Suppressor macrophage treated with lipopolysaccharide for 1 hour (primary cell): Measurements from ENCODE around the gene MTG1.
A peak's percentile ranks its signal among the peaks of the same experiment; 100 is the strongest.
"Not testable (repeated sequence)": the region's sequence is repeated elsewhere in the genome, so short reads cannot be mapped to it uniquely, and the experiment has no call there.

ENCODE experiments used
- DNase-seq, 3 donors: peaks; one replicate each; pipeline ENCODE4 v3.0.0-alpha.2; 2020 to 2022

The MTG1 gene

DNA sequence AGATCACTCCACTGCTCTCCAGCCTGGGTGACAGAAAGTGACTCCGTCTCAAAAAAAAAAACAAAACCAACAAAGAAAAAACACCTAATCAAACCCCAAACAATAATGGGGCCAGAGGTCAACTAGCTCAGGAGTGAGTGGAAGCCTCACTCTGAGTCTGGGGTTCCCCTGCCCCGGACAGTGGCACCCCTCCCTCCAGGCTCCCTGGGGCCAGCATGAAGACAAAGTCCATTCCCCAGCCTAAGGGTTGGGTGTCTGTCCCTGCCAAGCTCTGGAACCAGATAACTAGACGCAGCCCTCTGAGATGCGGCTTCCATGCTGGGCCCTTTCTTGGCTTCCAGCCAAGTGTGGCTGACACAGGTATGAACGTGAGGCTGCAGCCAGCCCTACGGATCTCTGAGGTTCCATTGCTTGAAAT, 34.4 kb upstream of the MTG1 start:
- DNase-seq = no peak

DNA sequence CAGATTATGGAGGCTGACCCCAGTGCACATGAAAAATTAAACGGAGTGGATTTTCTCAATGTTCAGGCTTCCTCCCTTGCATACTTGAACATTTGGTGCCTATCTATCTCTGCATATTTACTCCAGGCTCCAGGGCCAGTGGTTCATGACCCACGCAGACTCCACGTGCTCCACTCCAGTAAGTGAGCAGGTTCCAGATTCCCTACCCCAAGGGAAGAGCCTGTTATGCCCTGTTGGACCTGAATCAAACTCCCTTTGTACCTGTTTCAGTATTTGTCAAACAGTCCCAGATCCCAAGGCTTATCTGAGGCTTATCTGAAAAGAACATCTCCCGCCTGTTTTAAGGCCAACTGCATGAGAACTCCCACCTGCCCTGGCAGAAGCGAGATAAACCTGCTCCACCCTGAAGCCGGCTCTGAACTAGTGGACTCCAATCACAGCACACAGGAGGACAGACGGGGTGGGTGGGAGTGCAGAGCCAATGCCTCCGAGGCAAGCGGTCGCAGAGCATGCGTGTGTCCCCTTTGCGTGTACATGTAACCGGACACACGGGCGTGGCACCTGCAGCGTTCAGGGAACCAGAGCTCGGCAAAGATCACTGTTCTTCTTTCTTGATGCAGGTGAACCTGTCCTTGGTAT, 33.9 kb upstream of the MTG1 start:
- DNase-seq = no peak

- no peak for DNase-seq
These were observed 32.7 kb upstream of the MTG1 start for GRCh38 chr10:133361227-133361626.

DNA sequence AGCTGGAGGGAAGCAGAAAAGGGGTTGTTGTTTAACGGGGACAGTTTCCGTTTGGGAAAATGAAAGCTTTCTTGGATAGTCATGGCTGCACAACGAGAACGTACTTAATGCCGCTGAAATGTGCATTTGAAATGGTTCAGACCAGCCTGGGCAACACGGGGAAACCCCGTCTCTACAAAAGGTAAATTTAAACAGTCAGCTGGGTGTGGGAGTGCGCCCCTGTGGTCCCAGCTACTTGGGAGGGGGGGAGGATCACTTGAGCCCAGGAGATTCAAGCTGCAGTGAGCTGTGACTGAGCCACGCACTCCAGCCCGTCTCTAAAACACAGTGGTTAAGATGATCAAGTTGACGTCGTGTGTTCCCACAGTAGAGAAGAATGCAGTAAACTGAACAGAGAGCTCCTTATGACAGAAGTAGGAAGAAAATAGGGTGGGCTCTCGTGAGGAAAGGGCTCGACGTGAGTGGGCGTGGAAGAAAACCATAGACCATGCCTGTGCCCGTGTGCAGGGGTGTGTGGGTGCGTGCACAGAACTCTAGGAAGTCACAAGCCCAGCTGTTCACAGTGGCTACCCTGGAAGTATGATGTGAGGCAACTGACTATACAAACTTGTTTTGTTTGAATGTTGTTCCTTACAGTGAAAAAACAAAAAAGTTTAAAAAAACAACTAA, 32.0 kb upstream of the MTG1 start:
- DNase-seq = no peak

DNA sequence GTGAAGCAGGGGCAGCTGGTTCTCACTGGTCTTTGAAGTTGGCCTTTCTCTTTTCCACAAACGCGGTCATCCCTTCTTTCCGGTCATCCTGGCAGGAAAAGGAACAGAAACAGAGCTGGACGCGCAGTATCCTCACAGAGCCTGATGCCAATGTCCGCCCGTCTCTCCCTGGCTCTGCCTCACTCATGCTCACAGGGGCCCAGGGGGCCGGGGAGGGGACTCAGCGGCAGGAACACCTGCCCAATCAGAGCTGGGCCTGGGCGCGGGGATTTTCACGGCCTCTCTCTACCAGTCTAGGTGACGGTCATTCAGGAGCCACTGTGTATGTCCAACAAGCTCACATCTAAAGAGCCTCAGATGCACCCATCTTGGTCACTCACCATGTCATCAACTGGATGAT, 31.1 kb upstream of the MTG1 start:
- no peak for DNase-seq

DNA sequence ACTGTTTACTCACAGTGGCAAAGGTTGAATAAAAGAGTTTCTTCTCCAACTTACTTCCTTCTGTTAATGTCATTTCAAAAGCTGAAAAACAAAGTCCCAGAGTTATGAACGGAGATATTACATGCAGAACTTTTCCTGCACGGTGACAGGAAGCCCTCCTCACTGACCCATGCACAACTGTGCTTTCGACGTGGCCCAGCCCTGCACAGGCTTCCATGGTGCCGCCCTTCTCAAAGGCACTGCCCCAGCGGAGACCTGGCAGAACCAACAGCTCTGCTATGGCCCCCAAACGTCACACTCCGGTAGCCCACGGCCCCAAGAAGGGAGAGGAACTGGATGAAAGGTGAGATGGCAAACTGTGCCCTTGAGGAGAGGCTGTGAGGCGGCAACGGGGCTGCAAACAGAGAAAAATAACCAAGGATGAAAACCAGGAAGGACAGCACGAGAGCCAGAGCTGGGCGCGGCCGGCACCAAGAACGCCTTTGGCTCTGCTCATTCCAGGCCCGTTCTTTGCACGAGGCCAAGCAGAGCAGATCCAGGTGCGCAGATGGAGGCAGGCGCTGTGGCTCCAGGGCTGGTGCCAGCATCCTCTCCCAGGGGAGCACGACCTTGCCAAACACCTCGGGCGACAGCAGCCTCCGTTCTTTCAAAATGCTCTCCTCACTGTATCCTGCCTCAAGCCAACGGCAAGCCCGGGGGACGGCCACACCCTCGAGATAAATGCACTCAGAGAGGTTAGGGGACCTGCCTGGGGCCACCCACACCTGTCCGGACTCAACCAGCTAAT, 29.1 kb upstream of the MTG1 start:
- DNase-seq = no peak

GRCh38 chr10:133365461-133366129, 28.4 kb upstream of the MTG1 start:
- no peak for DNase-seq

GRCh38 chr10:133366130-133366478, 27.9 kb upstream of the MTG1 start:
- DNase-seq = no peak

DNA sequence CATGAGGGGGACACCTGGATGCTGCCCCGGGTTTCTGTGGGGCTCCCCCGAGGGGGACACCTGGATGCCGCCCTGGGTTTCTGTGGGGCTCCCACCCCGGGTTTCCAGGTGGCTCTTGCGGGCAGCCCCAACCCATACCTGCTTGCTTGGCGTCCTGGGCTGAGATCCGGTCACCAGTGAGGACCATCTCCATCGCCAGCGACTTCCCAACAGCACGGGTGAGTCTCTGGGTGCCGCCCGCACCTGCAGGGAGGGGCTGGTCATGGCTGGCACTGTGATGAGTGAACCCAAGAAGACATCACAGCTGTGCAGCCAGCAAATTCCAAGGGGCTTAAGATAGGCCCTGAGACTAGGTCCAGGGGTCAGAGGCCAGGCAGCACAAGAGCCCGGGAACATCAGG, 27.2 kb upstream of the MTG1 start:
- no peak for DNase-seq

DNA sequence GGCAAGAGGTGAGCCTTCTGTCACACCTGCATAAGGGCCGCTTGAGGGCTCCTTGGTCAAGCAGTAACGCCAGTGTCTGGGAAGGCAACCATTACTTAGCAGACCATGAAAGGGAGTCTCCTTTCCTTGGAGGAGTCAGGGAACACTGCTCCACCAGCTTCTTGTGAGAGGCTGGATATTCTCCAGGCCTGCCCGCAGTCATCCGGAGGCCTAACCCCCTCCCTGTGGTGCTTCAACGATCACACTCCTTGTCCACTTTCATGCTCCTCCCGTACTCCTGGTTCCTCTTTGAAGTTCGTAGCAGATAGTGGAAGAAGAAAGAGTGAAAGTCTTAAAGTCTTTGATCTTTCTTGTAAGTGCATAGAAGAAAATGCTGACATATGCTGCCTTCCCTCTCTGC, 26.5 kb upstream of the MTG1 start:
- DNase-seq = not testable (repeated sequence)

DNA sequence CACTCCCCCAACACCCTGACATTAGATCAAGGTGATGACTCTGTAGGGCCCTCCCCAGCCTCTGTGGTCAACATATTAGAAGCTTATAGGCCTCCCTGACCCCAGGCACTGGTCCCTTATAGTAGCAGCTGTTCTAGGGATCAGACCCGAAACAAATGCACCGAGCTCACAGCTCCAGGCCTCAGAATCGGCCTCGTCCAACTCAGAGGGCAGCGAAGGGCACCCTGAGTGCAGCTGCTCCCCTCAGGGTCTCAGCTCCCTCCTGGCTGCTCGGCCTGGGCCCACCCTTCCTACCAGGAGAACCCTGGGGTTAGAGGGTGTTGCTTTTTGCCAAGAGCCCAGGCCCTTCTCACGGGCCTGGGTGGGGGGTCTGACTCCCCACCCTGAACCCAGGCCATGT, 25.8 kb upstream of the MTG1 start:
- DNase-seq = no peak

GRCh38 chr10:133370030-133370786, 23.7 kb upstream of the MTG1 start:
- DNase-seq = no peak

DNA sequence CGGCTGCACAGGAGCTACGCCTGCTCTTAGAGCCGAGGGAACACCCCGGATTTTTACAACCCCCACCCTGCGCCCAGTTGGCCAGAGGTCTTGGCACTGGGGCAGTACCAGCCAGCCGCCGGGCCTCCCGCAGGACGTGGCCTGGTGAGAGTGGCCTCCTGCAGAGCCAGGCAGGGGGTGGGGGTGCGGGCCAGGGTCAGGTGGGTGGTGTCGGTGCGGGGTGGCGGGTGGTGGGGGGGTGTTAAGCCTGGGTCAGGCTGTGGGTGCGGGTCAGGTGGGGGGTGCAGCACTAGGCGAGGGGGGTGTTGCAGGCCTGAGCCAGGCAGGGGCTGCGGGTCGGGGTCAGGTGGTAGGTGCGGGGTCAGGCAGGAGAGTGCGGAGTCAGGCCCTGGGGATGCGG, 21.4 kb upstream of the MTG1 start:
- DNase-seq = no peak

DNA sequence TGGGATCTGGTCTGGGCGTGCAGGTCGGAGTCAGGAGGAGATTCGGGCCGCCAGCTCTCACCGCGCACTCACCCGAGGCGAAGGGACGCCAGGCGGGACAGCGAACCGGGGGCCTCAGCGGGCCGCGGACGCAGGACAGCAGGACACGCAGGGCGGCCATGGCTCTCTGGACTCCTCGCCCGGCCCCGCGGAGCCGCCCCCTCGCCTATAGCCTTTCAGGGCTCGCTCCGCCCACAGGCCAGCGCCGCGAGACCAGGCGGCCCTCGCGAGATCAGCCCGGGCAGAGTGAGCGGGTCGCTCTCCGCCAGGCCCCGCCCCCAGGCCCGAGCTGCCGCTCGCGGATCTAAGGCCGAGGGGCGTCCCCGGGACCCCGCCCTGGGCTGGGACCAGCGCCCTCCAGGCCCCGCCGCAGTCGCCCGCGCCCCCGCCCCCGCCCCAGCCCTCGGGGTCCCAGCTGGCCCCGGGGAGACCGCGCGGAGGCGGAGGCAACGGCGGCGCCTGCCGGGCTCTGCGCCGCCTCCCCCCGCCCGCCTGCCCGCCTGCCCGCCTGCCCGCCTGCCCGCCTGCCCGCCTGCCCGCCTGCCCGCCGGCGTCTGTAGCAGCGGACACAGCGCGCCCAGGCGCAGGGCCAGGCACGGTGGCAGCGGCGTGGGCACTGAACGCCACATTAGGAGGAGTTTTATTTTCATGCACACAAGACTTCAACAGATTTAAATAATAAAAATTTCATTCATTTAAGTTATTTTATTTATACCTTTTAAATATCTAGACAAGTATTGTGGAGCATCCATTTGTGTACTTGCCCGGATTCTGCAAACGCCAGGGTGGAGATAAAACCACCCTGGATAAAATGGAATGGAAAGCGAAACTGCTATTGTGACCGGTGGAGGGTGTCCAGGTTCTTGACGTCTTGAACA, 20.5 kb upstream of the MTG1 start, which contains the start of gene ECHS1:
Gene ECHS1 (minus strand): TSS at position 181 of the 917 bp plus-strand sequence. CDS start 21 bp downstream, at position 160.
- DNase-seq = peak; percentile 96 to 99 (median 99)

DNA sequence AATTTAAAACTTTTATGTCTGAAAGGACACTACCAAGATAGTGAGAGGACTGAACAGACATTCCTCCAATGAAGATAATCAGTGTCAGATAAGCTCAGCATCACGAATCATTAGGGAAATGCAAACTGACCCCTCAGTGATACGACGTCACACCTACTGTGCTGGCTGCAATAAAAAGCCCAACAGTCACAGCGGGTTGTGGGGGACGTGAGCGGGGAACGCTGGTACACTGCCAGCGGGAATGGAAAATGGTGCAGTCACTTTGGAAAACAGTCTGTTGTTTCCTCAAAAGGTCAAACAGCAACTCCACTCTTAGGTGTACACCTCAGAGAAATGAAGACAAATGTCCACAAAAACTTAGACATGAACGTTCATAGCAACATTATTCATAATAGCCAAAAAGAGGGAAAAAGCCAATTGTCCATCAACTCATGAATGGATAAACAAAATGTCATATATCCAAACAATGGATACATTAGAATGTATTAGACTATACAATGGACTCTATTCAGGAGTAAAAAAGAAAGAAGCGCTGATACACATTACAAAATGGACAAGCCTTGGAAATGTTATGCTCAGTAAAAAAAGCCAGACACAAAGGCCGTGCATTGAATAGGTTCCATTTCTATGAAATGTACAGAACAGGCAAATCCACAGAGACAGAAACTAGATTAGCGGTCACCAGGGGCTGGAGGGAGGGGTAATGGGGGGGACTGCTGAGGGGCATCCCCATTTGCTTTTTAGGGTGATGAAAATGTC, 18.4 kb upstream of the MTG1 start:
- DNase-seq = no peak

- not testable (repeated sequence) for DNase-seq
These were observed 17.8 kb upstream of the MTG1 start for GRCh38 chr10:133376183-133376582.

DNA sequence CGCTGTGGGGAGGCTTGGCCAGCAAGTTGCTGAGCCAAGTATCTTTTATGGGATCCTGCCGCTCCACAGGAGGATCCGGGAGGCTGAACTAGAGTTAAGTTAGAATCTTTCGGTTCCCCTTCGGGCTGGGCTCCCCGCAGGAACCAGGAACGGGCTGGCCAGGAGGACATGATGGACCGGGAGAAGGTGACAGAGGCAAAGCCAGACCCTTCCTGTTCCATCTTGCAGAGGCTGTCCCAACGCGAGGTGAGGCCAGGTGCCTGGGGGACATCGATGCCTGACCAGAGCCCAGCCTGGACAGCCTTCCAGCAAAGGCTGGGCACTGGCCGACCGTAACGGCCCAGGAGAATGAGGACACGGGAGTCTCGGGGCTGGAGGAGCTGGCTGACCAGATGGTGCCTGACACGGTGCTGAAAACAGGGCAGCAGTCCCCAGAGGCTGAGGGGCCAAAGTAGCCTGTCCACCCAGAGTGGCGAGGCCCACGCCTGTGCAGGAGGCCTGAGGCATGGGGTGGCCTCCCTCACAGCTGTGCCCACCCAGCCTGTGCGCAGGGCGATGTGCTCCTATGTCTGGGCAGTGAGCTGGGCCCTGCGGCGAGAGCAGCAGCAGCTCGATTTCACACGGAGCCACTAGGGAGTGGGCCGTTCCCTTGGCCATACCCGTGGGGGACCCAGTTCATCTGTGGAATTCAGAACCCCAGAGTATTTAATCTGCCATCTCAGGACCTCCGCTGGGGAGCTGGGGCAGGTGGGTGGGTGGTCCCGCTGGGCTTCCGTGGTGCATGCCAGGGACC, 16.7 kb upstream of the MTG1 start:
- no peak for DNase-seq

DNA sequence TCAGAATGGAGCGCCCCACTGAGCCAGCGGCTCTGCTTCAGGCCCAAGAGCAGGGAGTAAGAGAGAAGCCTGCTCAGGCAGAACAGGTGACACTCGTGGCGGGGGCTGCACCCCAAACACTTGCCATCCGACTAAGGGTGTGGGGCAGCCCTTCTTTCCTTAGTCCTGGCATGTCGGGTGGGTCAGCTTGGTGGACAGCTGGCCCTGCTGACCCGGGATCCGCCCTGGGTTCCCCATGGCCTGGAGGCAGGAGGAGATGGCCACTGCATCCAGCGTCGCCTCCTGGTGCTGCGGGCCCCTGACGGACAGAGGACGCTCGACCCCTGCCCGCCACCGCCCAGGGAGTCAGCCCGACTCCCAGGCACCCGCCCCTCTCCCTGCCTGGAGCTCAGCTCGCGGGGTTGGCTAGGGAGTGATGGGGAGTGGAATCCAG, 16.1 kb upstream of the MTG1 start:
- no peak for DNase-seq

- DNase-seq = peak; percentile 87 to 96 (median 92)
These were observed 15.5 kb upstream of the MTG1 start for GRCh38 chr10:133378251-133379096.
